ENCODE measurements around the gene PITPNC1.
A peak's percentile ranks its signal among the peaks of the same experiment; 100 is the strongest.
"Not testable (repeated sequence)": the region's sequence is repeated elsewhere in the genome, so short reads cannot be mapped to it uniquely, and the experiment has no call there.

The PITPNC1 gene

DNA sequence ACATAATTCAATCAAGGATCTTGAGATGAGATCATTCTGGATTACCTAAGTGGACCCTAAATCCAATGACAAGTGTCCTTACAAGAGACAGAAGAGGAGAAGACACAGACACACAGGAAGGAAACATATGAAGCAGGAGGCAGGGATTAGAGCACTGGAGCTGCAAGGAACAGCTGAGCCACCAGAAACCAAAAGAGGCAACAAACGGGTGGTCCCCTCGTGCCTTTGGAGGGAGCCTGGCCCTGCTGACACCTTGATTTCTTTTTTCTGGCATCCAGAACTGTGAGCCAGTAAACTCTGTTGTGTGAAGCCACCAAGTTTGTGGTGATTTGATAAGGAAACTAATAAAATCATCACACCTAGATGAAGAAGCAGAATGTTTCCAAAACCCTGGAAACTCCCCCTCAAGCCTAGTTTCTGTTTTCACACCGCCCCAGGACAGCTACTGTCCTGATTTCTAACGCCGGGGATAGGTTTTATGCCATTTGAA, 115.2 kb downstream of the PITPNC1 start:
- Mint-ChIP-seq H3K4me3 (no peak overlapping the region), H3K9me3 (peaks cover 7% of the 10 kb centered on the region), H3K27ac (no peak overlapping the region), H3K4me1 (ENCODE audit: low read depth) (peaks cover 28% of the 10 kb centered on the region), H3K36me3 (ENCODE audit: low read depth) (no peaks in the 10 kb centered on the region), H3K27me3 (no peaks in the 10 kb centered on the region)
- intact Hi-C loops (cut with micrococcal nuclease): no loop called here

DNA sequence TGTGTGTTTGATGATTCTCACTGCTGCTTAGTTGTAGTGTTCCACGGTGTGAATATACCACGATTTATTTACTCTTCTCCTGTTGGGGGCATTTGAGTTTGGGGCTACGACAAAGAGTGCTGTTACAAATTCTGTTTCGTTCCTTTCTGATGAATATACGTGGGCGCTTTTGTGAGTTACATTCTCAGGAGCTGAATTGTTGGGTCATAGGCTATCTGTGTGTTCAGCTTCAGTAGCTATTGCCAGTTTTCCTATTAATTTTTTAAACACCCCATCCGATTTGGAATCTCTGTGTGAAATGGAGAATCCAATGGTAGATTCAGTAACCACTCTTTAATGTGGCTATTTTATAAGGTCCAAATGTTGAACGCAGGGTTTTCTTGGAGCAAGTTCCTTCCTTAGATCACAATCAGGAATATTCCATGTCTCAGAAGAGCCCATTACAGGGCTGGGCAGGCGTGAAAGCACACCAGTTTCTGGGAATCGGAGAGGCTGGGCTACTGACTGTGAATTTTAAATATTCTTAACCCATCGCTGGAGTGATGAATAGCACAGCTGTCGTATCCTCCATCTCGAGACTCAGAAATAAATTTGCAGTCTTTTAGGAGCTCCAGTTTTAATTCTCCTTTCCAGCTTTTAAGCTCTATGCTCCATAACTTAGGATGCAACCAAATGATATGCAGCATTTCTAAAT, 115.9 kb downstream of the PITPNC1 start:
- no peak overlapping the region for H3K27ac Mint-ChIP-seq
- H3K4me1 Mint-ChIP-seq (ENCODE audit: low read depth): peaks cover 28% of the 10 kb centered on the region
- intact Hi-C loops (cut with micrococcal nuclease): no loop called here
- H3K9me3 Mint-ChIP-seq: peaks cover 7% of the 10 kb centered on the region
- H3K36me3 Mint-ChIP-seq (ENCODE audit: low read depth): no peaks in the 10 kb centered on the region
- H3K4me3 Mint-ChIP-seq: no peak overlapping the region
- no peaks in the 10 kb centered on the region for H3K27me3 Mint-ChIP-seq

DNA sequence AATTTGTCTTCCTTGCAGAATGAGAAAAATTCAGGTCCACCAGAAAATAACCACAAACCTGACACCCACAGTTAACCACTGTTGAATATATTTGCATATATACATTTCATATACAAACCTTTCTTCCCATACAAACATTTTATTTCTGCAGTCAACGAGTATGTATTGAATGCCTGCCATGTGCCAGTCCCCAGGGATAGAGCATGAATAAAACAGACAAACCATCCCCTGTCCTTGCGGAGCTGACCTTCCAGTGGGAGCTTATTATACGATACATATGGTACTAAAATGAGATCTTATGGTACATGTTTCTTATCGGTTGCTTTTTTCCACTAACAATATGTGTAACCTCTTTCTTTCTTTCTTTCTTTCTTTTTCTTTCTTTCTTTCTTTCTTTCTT, 116.7 kb downstream of the PITPNC1 start:
- intact Hi-C loops (cut with micrococcal nuclease): no loop called here
- Mint-ChIP-seq H3K36me3 (ENCODE audit: low read depth) (no peaks in the 10 kb centered on the region), H3K27ac (no peak overlapping the region), H3K27me3 (no peaks in the 10 kb centered on the region), H3K9me3 (peaks cover 7% of the 10 kb centered on the region), H3K4me1 (ENCODE audit: low read depth) (peaks cover 28% of the 10 kb centered on the region), H3K4me3 (no peak overlapping the region)

DNA sequence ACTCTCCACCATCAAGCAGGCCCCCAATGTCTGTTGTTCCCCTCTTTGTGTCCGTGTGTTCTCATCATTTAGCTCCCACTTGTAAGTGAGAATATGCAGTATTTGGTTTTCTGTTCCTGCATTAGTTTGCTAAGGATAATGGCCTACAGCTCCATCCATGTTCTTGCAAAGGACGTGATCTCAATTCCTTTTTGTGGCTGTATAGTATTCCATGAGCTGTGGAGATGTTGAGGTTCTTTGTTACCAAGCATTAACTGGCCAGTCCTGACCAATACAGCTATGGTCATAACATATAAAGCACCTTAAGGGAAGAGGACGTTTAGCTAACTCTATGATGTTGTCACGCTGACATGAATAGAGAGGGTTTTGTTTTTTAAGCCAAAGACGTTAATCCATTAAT, 118.5 kb downstream of the PITPNC1 start:
- H3K9me3 Mint-ChIP-seq; H3K27ac Mint-ChIP-seq; H3K27me3 Mint-ChIP-seq; H3K36me3 Mint-ChIP-seq (ENCODE audit: low read depth); intact Hi-C loops (cut with micrococcal nuclease); H3K4me3 Mint-ChIP-seq: not testable (repeated sequence)
- peaks cover 18% of the 10 kb centered on the region for H3K4me1 Mint-ChIP-seq (ENCODE audit: low read depth)

DNA sequence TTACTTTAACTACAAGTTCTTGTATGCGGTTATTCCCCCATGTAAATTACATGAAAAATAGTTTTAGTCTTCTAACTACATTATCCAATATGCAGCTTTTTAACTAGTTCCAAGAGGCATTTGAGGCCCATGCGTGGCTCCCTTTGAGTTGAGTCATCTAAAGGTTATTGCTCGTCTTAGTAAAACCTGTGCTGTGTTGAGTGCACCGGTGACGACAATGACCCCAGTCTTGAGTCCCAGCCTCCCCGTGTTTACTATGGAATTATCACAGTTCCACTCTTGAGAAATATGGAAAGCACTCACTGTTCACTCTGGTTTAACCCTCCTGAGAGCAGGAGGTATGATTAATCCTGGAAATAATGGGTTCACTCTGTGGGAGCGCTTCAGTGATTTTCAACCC, 119.2 kb downstream of the PITPNC1 start:
- peaks cover 7% of the 10 kb centered on the region for H3K9me3 Mint-ChIP-seq
- H3K27ac Mint-ChIP-seq: no peak overlapping the region
- intact Hi-C loops (cut with micrococcal nuclease): no loop called here
- H3K4me1 Mint-ChIP-seq (ENCODE audit: low read depth): peaks cover 15% of the 10 kb centered on the region
- H3K36me3 Mint-ChIP-seq (ENCODE audit: low read depth): no peaks in the 10 kb centered on the region
- H3K4me3 Mint-ChIP-seq: no peak overlapping the region
- no peaks in the 10 kb centered on the region for H3K27me3 Mint-ChIP-seq

DNA sequence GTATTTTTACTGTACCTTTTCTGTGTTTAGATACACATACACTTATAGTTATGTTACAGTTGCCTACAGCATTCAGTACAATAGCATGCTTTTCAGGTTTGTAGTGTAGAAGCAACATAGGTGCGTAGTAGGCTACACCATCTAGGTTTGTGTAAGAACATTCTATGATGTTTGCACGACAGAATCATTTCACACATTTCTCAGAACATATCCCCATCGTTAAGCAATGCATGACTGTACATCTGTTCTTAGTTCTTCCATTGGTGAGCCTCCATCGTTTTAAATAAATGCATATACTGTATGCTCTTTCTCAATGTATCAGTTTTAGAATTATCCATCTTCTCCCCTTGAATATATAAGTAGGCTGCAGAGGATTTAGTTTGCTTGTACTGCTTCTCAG, 122.6 kb downstream of the PITPNC1 start:
- no peak overlapping the region for H3K27ac Mint-ChIP-seq
- H3K4me3 Mint-ChIP-seq: no peak overlapping the region
- H3K27me3 Mint-ChIP-seq: no peaks in the 10 kb centered on the region
- H3K4me1 Mint-ChIP-seq (ENCODE audit: low read depth): peaks cover 26% of the 10 kb centered on the region
- intact Hi-C loops (cut with micrococcal nuclease): no loop called here
- peaks cover 7% of the 10 kb centered on the region for H3K9me3 Mint-ChIP-seq
- no peaks in the 10 kb centered on the region for H3K36me3 Mint-ChIP-seq (ENCODE audit: low read depth)

DNA sequence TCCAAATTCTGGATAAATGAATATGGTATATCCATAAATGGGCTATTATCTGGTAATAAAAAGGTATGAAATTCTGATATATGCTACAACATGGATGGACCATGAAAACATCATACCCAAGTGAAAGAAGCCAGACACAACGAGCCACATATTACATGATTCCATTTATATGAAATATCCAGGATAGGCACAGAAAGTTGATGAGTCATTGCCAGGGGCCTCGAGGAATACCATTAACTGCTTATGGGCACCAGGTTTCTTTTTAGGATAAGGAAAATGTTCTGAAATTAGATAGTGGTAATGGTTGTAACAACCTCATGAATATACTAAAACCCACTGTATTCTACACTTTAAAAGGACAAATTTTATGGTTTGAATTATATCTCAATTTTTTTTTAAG, 123.2 kb downstream of the PITPNC1 start:
- Mint-ChIP-seq H3K9me3 (peaks cover 6% of the 10 kb centered on the region), H3K4me3 (no peak overlapping the region), H3K27ac (no peak overlapping the region), H3K36me3 (ENCODE audit: low read depth) (no peaks in the 10 kb centered on the region), H3K27me3 (no peaks in the 10 kb centered on the region), H3K4me1 (ENCODE audit: low read depth) (peaks cover 26% of the 10 kb centered on the region)
- intact Hi-C loops (cut with micrococcal nuclease): no loop called here

DNA sequence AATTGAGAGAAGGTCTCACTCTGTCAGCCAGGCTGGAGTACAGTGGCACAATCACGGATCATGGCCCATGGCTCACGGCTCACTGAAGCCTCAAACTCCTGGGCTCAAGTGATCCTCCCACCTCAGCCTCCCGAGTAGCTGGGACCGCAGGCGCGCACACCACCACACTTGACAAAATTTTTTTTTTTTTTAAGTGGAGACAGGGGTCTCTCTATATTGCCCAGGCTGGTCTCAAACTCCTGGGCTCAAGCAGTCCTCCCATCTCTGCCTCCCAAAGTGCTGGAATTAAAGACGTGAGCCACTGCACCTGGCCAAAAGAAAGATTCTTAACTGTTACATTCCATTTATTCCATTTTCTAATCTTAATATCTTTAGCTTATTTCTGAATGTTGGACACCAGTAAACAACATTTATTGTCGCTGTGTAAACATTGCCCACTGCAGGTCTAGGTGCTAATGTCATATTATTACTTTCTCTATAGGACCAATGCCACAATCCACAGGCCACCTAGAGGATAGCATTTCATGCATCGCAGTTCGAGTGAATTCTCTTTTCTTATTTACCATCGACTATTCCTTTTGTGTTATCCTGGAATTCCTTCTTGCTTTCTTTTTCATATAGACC, 123.7 kb downstream of the PITPNC1 start:
- intact Hi-C loops (cut with micrococcal nuclease): no loop called here
- Mint-ChIP-seq H3K27ac (no peak overlapping the region), H3K4me1 (ENCODE audit: low read depth) (peaks cover 26% of the 10 kb centered on the region), H3K9me3 (peaks cover under 1% of the 10 kb centered on the region), H3K36me3 (ENCODE audit: low read depth) (no peaks in the 10 kb centered on the region), H3K4me3 (no peak overlapping the region), H3K27me3 (no peaks in the 10 kb centered on the region)

DNA sequence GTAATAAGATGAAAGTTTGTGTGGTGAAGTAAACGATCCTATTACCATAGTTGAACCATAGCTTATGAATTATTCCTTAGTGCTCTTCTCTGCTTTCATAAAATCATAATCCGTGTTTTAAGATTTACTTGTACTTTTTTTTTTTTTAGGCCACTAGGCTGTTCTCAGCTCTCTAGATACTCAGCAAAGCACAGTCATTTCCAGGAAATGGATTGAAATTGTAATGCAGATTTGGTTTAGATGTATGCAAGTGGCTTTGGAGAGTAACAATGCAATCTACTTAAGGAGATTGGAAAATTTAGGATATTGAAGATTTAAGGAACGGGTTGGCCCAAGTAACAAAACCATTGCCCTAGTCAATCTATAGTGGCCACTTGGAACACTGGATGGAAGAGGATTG, 125.1 kb downstream of the PITPNC1 start:
- Mint-ChIP-seq H3K4me1 (ENCODE audit: low read depth) (peaks cover 26% of the 10 kb centered on the region), H3K4me3 (no peak overlapping the region), H3K36me3 (ENCODE audit: low read depth) (peaks cover 4% of the 10 kb centered on the region), H3K27me3 (no peaks in the 10 kb centered on the region), H3K9me3 (peaks cover 5% of the 10 kb centered on the region), H3K27ac (no peak overlapping the region)
- intact Hi-C loops (cut with micrococcal nuclease): no loop called here

DNA sequence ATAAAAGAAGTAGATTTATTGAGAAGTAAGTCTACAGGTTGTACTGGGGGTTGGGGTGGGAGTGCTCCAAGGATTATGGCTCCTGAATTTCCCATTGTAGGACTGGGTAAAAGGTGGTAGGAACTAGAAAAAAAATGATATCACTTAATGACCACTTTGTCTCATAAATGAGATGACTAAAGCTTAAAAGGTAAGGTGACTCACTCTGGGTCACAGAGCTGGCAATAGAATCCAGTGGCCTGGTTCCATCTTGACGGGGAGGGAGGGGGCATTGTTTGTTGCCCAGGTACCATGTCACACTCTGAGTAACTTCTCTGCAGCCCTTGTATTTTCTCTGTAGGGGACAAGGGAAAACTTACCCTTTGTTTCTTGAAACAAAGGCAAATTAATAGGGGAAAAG, 126.1 kb downstream of the PITPNC1 start:
- Mint-ChIP-seq H3K4me3 (no peak overlapping the region), H3K27me3 (no peaks in the 10 kb centered on the region), H3K4me1 (ENCODE audit: low read depth) (peaks cover 26% of the 10 kb centered on the region), H3K9me3 (peaks cover 16% of the 10 kb centered on the region), H3K27ac (no peak overlapping the region), H3K36me3 (ENCODE audit: low read depth) (peaks cover 6% of the 10 kb centered on the region)
- intact Hi-C loops (cut with micrococcal nuclease): no loop called here

DNA sequence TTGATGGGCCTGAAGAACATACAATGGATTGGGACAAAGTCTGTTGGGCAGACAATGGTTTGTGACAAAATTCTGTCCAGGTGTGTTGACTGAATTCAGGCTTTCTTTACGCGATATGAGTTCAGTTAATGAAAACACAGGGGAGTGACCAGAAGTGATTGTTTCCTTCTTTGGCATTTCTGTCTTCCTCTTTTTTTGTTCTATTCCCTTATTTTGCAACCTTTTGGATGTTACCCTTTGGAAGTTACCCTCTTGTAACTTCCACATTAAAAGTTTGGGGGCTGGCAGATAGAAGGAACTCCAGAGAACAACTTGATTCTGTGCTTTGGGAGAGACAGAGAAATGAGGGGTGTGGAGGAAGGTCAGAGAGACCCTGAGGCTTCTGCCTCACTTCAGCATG, 126.7 kb downstream of the PITPNC1 start:
- Mint-ChIP-seq H3K27ac (no peak overlapping the region), H3K4me3 (no peak overlapping the region), H3K4me1 (ENCODE audit: low read depth) (peaks cover 26% of the 10 kb centered on the region), H3K27me3 (no peaks in the 10 kb centered on the region), H3K9me3 (peaks cover 18% of the 10 kb centered on the region), H3K36me3 (ENCODE audit: low read depth) (peaks cover 6% of the 10 kb centered on the region)
- intact Hi-C loops (cut with micrococcal nuclease): no loop called here

DNA sequence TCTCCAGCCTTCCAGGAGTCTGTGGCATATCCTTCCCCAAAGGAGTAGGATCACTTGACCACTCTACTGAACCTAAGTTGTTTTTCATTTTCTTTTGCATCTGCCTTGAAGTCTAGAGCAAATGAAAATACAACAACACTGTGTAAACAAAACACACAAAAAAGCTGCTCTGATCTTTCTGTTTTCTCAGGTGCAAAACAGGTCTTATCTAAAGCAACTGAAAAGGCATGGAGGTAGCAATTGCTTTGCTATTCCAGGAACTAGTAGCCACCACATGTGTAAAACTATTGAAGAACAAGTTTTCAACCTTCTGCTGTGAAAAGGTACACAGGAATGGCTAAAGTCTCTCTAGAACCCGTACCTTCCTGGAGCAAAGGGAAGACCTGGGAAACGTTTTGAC, 127.1 kb downstream of the PITPNC1 start:
- Mint-ChIP-seq H3K36me3 (ENCODE audit: low read depth) (peaks cover 6% of the 10 kb centered on the region), H3K27ac (no peak overlapping the region), H3K4me3 (no peak overlapping the region), H3K27me3 (no peaks in the 10 kb centered on the region), H3K4me1 (ENCODE audit: low read depth) (peaks cover 26% of the 10 kb centered on the region), H3K9me3 (peaks cover 18% of the 10 kb centered on the region)
- intact Hi-C loops (cut with micrococcal nuclease): no loop called here

DNA sequence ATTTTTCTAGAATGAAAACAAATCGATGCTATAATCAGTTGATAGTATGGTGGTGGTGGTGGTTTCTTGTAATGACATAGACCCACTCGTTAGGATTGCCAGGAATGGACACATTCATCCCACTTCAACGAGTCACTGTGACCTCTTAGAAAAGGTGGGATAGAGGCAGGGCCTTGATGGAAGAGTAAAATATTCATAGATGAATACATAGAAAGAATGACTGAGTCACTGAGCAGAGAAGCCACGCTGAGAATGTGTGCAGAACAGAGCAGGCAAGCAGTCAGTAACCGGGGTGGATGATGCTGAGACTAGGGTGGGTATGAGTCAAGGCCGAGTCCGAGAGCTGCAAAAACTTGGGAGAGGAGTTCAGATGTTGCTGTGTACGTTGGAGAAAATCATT, 129.9 kb downstream of the PITPNC1 start:
- H3K27ac Mint-ChIP-seq: no peak overlapping the region

DNA sequence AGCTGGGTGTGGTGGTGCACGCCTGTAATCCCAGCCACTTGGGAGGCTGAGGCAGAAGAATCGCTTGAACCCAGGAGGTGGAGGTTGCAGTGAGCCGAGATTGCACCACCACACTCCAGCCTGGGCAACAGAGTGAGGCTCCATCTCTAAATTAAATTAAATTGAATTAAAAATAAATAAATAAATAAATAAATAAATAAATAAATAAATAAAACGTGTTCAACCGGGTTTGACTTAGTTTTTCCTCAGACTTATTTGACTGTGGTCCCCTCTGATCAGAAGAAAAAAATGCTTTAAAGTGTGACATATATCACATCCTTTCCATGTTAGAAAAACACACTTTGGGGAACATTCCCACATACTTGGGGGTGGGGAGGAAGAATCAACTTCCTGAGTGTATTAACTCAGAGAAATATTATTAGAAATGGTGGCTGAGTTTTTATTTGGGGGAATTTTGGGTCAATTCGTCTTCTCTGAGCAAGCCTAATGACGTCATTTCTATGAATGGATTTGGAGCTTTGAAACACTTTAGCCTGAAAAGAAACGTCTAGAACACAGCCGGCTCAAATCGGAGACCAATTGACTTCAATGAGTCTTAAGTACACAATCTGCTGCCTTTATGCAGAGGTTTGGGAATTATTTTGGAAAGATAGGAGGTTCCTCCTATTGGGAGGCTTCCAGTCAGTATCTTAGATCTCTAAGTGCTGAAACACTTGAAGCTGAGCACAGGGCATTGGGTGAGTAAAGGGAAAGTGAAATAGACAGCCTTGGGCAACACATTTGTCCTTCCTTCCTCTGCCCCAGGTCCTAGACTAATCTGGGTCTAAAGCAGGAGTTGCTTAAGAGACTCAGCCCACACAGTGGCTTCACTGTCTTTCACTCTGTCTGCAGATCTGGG, 132.6 kb downstream of the PITPNC1 start:
- H3K36me3 Mint-ChIP-seq (ENCODE audit: low read depth): peaks cover 6% of the 10 kb centered on the region
- H3K4me3 Mint-ChIP-seq: peak overlapping the region; percentile 73
- peak overlapping the region; percentile 88 for H3K27ac Mint-ChIP-seq
- peaks cover 15% of the 10 kb centered on the region for H3K4me1 Mint-ChIP-seq (ENCODE audit: low read depth)
- H3K27me3 Mint-ChIP-seq: no peaks in the 10 kb centered on the region
- intact Hi-C loops (cut with micrococcal nuclease): loop anchor here (5.0 to 10.0 kb wide), 2 partner anchors 95 to 178 kb away; no protein-coding TSS in a partner anchor
- H3K9me3 Mint-ChIP-seq: peaks cover 18% of the 10 kb centered on the region

More for the DNA sequence above, 129.9 kb downstream of the PITPNC1 start:
- Mint-ChIP-seq H3K27me3 (no peaks in the 10 kb centered on the region), H3K36me3 (ENCODE audit: low read depth) (peaks cover 6% of the 10 kb centered on the region), H3K9me3 (peaks cover 18% of the 10 kb centered on the region), H3K4me3 (no peak overlapping the region), H3K4me1 (ENCODE audit: low read depth) (peaks cover 35% of the 10 kb centered on the region)
- intact Hi-C loops (cut with micrococcal nuclease): no loop called here
